Fibroblast of peridontal ligament (primary cell): Measurements from ENCODE around the gene SLC12A4.
A peak's percentile ranks its signal among the peaks of the same experiment; 100 is the strongest.

Experiments
- DNase-seq: peaks from one replicate; pipeline ENCODE4 v3.0.0-alpha.2; 2010; ENCODE audit errors: extremely low read depth

The SLC12A4 gene

DNA sequence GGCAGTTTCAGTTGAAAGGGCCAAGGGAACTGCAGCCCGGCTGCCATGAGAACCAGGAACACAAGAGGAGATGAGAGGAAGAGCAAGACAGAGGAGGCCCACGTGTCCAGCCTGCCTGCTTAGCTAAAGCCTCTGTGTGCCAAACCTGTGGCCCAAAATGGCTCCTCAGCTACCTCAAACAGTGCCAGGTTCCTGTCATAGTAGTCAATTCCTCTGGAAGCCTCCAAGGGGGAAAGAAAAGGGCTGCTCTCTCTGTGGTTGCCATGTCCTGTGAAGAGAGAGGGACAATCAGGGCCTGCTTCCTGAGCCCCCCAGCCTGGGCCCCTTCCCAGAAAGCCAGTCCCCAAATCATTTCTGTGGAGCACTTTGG, 5.2 kb downstream of the SLC12A4 start:
- DNase-seq = no peak

DNA sequence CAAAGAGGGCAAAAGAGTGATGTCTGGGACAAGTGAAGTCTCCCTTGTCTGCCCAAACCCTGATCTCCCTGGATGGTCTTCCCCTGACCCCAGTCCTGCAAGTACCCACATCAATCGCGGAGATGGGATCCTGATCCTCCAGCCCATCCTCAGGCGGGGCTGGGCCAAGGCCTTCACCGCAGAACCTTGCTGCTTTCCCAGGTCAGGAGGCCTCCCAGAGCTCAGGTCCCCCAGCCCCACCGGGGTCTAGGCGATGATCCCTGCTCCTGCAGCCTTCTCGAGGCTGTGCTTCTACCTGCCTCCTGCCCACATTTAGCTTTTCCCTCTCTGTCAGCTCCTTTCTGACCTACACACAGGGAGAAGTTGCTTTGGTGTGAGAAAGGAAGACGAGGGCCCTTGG, 6.3 kb downstream of the SLC12A4 start:
- DNase-seq = no peak

DNA sequence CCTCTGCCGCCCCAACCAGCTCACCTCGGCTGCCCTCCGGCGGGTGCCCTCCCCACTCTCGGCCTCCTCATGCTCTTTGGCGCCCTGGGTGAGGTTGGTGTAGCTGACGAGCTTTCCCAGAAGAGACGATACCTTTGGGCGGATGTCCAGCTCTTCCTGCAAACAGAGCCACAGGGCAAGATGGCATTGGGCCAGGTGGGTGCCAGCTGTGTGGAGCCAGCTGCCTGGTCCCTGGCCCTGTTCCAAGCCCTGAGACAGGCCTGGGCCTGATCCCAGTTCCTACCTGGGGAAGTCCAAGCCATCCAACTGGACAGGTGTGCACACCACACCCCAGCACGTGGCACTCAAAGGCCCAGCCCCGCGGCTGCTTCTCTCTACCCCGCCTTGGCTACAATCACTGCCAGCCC, 6.9 kb downstream of the SLC12A4 start:
- DNase-seq = no peak

DNA sequence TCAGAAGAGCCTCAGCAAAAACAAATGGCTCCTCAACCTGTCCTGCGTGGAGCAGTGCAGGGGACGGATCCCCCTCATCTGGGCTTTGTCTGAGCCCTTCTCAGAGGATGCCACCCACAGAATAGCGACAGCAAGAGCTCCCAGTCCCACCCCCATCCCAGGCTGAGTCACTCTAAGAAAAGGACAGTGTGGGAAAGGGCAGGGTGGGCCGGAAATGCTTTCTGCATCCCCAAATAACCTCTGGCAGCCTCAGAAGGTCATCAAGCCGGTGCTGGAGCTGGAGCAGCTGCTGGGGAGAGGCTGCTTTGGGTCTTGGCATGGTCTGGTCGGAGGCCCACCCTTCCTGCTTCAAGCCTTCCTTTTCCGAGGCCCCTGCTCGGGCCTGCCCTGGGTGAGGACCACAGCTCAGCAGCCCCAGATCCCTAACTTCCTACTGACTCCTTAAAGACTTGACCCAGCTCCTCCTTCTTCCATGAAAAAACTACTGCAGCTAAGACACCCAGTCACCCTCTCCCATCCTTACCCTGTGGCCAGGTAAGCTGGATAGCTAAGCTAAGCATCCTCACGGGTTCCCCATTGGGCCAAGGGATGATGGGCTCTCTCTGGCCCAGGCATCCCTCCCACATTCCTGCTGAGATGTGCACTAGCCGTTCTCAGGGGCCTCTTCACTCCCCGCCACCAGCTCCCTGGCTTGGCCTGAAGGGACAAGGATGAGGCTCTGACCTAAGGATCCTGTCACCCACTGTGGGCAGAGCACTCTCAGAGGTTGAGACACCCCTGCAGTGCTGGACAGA, 8.7 kb downstream of the SLC12A4 start:
- DNase-seq = peak; percentile 62

DNA sequence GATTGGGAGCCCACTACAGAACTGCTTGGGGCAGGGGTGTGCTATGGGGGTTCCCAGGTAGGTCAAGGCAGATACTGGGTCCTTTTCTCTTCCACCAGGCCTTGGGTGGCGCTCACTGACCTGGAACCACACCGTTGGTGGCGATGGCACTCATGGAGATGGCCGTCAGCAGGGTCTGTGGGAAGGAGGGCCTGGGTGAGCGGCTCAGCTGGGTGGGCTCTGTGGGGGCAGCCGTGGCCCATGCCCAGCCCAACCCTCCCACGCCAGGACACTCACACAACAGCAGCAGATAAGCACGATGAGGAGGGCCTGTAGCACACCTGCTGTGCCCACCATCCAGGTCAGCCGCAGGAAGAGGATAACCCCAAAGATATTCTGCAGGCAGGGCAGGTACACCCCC, 10.8 kb downstream of the SLC12A4 start:
- DNase-seq = no peak

DNA sequence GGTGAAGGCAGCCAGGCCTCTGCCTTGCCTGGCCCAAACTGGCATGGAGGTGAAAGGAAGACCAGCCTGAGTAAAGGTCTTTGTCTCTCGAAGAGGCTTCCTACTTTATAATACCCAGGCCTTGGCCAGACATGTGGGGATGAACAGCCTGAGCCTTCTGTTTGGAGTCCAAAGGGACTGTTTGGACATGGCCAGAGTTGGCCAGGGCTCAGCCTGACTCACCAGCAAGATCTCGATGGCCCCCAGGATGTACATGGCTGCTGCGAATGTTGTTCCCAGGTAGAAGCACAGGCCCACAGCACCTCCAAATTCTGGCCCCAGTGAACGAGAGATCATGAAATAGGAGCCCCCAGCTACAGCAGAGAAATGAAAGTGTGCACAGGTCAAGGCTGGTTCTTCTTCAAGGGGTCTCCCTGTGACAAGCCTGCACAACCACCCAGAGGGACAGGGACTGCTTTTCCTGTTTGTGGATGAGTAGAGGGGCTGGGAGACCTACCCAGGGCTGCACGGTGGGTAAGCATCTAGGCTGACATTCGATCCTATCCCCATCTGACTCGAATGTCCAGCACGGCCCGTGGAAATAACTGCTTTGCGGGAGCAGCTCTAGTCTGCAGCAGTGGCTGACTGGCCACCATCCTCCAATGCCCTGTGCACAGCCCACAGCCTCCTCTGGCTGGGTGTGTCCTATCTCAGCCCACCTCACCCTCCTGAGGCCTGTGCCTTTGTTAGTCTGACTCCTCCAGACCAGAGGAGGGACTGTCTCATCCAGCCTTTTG, 13.8 kb downstream of the SLC12A4 start:
- no peak for DNase-seq

DNA sequence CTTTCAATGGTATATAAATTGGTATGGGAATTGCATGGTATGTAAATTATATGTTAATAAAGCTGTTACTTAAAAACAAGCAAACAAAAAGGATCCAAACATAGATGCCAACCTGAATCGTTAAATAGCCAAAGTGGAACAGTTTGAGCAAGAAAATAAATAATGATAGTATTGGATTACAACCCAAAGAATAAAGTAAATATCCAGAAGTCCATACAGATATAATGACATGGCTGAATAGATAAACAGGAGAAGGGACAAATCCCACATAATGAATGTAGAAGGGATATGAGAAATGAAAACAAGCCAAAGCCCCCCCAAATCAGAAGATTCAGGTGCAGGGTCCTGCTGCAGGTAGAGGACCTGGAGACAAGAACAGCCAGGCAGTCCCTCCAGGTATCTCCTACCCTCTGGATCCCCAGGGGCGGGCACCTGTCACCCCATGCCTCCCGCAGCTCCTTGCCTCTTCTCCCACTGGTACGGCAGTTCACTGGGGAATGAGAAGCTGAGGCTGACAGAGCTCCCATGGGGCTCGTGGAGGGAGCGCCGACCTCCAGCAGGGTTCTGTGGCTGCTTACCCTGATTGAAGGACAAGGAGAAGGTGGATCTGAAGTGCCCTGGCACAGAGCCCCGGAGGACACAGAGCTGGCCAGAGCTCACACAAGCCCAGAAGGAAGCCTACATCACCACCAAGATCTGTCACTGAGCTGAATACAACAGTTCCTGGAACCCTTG, 14.6 kb downstream of the SLC12A4 start:
- DNase-seq = no peak

DNA sequence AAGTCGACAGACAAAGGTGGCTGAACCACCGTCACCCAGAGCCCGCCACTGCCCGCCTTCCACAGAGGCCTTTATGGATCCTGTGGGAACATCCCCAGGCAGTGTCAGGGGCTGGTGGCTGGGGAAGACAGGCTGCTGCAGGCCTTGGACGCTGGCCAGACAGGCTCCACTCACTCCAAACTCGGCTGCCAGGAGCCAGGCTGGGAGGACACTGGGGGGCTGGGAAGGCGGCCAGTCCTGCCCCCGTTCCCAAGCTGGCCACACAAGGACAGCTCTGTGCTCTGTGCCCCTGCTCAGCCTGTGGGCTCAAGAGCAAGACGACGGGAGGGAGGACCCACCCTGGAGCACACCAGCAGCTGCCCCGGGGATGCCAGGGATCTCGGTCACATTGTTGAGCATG, 17.0 kb downstream of the SLC12A4 start:
- DNase-seq = no peak

DNA sequence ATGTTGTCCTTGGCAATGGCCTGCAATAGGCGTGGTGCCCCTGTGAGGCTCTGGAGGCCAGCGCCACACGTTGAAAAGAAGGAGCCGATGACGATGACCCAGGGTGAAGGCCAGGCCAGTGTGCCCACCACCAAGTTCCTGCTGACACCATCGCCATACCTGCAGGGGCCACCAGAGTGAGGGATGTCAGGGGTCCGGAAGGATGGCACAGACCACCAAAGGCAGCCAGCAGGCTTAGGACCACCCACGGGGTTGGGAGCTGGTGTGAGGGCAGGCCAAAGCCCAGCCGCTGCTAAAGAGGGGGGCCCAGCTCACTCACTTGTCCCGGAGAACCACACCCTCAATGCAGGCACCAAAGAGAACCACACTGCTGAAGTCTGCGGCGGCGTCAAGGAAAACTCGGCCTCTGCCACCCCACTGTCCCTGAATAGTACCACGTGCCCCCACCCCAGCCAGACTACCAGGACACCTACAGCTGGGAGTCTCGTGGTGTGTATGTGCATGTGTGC, 18.0 kb downstream of the SLC12A4 start:
- DNase-seq = no peak

DNA sequence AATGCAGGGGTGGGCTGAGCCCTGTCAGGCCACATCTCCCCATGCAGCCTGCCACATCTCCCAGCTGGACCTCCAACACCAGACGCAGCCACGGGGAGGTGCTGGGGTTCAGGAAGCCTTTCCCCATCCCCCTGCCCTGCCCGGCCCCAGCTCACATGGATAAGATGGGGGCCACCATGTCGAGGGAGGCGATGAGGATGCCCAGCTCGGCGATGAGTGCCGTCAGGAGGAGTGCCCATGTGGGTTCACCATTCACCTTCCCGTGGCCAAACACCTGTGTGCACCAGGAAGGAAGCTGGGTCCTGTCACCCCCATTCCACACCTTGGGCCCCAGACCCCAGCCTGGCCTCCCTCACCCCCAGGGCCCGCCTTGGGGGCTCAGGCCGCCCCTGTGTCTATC, 18.8 kb downstream of the SLC12A4 start:
- DNase-seq = no peak

DNA sequence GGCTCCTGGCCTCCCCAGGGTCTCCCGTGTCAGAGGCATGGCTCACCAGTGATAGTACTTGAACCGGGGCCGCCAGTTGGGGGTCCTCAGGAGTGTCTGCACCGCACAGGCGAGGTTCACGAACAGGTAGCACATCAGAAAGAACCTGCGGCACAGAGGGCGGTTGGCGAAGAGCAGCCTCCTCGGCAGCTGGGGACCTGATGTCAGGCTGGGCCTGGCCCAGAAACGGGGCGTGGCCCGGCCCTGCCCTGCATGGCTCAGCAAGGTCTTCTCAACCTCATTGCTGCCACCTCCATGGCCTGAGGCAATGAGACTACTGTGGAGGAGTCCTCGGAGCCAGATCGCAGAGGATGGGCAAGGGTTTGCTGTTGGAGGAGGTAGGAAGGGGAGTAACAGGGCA, 20.4 kb downstream of the SLC12A4 start:
- no peak for DNase-seq

DNA sequence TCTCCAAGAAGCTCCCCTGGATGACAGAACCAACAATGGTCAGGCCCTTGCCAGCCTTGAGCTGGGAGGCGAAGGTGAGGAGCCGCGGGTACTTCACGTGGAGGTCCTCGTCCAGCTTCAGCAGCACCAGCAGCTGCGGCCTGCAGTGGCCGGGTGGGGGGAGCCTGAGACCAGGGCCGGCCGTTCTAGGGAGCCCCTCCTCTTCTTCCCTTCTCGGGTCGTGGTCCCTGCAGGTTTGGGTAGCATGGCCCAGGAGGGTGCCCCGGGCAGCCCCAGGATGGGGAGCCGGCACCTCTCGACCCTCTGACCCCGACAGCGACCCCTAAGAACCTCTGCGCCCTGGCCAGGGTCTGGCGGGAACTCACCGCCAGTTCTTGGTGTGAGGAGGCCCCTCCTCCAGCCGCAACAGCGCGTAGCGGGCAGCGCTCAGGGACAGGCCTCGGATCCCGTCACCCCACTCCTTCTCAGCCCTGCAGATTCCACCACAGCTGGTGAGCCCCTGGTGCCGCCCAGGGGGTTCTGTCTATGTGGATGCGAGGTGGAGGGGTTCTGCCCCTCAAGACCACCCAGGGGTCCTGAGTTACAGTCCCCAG, 21.4 kb downstream of the SLC12A4 start:
- DNase-seq = no peak

DNA sequence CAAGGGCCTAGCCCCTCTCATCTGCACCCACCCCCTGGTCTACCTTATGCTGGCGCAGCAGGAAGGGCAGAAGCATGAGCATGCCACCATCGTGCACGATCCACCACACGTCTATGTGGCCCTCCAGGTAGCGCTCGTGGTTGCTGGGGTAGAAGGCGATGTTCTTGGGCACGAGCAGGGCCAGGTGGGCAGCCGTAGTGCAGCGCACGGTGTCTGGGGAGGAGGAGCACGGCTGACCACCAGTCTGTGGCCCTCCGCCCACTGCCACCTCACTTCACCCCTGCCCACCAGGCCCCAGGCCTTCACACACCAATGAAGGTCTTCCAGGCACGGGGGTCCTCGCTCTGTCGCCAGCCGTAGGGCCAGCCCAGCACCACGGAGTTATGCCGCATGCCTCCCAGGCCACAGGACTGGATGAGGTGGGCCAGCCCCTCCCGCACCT, 22.3 kb downstream of the SLC12A4 start:
- no peak for DNase-seq

DNA sequence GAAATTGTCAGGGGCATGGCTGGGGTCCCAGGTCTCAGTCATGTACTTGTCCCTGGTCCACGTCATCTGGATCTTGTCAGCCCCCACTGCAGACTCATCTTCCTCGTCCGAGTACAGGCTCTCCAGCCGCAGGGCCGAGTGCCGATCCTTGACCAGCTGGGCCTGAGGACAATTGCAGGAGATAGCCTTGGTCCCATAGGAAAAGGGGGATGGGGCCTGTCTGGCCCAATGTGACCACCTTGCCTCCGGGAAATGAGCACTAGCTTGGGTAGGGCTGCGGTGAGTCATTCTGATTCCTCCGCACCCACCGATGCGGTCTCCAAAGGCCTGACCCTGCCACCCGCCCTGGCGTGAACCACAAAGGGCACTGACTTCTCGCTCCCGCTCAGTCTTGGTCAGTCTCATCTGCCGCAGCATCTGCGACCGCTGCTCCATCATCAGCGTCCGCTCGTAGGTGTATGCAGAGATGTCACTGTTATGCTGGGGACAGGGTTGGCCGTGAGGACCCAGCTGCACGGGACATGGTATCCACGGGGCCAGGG, 23.0 kb downstream of the SLC12A4 start:
- DNase-seq = no peak

DNA sequence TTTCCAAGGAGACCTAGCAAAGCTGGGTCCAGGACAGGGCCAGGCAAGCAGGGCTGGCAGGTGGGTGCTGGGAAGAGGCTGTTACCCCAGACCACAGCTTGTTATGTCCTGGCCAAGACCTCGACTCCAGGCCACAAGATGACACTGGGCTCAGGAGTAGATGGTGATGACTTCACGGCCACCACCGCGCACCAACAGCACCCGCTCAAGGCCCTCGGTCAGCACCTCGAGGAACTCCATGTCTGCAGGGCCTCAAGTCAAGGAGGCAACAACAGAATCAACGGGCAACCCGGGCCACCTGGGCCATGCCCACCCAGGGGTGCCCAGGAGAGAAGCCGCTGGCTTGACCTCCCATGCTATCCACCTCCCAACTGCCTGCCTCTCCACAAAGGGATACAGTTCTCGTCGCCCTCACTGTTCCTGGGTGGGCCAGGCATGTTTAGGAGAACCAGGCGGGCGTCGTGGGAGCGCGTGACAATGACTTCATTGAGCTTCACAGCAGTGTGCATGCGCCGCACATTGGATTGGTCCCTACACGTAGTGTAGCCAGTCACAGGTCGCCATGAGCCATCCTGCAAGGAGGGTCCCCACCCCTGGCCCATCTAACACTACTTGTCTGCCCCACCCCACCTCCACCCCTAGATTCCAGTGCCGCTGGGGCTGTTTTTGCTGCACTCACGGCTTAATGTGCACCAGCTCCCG, 23.6 kb downstream of the SLC12A4 start:
- no peak for DNase-seq

DNA sequence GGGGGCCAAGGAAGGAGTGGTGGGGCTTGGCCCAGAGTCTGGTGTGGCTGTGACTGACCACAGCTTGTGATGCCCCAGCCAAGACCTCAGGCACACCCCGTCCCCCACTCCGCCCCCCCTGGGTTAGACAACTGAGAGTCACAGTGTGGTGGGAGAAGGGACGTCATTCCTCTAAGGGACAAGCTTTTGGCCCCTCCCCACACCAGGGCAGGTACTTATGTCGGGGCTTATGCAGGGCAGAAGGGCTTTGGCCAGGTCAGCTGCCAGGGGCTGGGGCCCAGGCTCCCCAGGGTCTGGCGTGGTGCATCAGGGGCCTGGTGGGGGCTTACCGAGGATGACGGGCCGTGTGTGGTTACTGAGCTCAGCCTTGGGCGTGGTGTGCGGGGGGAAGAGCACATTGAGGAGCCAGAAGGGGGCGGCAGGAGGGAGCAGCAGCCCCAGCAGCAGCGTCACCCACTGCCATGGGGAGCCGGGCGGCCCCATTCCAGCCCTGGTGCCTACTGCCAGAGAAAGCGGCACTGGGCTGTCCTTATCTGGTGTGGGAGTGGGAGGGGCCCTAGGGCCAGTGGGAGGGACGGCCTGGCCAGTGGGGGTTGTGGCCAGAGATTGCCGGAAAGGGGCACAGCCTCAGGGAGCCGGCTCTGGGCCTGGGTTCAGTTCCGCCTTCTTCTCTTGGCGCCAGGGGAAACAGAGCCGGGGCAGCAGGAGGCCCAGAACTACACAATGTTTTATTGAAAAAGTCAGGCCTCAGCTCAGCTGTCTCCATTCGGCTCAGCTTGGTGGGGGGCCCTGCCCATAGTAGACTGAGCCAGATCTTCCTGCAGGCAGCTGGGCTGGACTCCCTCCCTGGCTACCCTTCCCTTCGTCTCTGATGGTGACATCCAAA, 24.6 kb downstream of the SLC12A4 start, which contains the start of gene LCAT:
LCAT (minus strand) TSS at position 502 of the 886 bp plus-strand sequence; CDS start at position 483, 19 bp downstream.
- DNase-seq = peak; percentile 30

DNA sequence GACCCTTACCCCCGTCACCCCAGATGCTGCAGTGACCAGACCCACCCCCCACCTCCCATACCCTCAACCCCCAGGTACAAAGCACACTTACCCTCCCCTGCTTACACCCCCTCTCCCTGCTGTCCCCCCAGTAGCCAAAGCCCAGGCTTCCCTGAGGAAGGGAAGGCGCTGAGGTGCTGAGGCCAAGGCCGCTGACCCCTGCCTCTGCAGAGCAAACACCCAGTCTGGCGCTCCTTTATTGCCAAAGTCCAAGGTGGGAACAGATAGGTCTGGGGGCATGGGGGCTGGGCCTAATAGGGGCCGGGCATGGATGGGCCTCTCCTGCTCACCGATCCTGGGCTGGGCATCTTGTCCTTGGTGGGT, 25.2 kb downstream of the SLC12A4 start:
- no peak for DNase-seq

DNA sequence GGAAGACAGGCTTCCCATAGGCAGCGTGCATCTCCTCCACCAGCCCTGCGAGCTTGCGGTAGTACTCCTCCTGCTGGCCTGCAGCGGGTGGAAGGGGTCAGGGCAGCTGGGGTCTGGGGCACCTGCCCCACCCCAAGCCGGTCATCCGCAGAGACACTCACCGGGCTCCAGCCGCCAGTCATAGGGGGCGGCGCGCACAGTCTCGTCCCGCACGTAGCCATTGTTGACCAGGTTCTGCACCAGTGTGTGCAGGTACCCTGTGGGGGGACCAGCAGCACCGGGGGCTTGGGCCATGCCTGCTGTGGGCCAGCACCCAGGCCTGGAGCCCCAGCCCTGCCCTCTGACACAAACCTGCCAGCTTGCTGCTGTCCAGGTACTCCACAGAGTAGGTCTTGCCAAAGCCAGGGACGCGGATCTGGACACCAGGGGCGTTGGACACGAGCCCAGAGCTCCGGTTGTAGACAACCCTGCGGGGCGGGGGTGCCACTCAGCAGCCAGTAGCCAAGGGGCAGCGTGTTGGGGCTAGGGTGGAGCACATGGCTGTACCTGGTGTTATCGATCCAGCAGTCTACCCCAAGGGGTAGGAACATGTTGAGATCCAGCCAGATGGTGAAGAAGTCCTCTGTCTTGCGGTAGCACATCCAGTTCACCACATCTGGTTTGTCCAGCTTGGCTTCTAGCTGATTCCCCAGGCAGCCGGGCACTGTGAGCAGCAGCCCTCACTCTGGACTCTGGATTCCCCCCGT, 25.8 kb downstream of the SLC12A4 start:
- no peak for DNase-seq

DNA sequence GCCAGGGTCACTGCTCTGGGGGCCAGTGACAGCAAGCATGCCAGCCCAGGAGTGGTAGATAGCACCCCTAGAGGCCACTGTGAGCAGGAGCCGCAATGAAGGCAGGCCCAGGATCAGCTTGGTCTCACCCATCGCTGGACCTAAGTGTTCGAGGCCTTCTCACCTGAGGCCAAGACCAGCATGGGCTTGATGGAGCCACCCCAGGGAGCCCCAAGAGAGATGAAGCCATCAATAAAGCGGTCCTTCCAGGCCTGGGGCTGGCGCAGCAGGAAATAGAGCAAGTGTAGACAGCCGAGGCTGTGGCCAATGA, 26.3 kb downstream of the SLC12A4 start:
- peak; percentile 23 for DNase-seq
